HEK293T (cell line): ENCODE data around the gene MOB1A.

ENCODE experiments used
- CTCF ChIA-PET: fragments of 350-600 bp; formaldehyde crosslinking; extraction: SDS; loops from one replicate; lab custom pipeline; 2021; ENCODE audit warnings: antibody characterized with exemption, inconsistent platforms; lab: Yijun Ruan, JAX
- POLR2A ChIA-PET: fragments of 350-600 bp; formaldehyde crosslinking; extraction: SDS; loops from one replicate; lab custom pipeline; 2020; ENCODE audit warnings: antibody characterized with exemption, inconsistent platforms; lab: Yijun Ruan, JAX
- DNase-seq: peaks from one replicate; pipeline ENCODE4 v3.0.0; 2012; ENCODE audit warnings: mixed read lengths; ENCODE audit errors: extremely low spot score
- ARNT ChIP-seq: fragments of 450-650 bp; IDR thresholded peaks from 2 replicates; pipeline ENCODE4 v1.6.1; 2017; ENCODE audit warnings: mild to moderate bottlenecking
- BHLHE40 ChIP-seq: fragments of 450-650 bp; IDR thresholded peaks from 2 replicates; pipeline ENCODE4 v1.6.1; 2016; ENCODE audit warnings: mild to moderate bottlenecking, moderate library complexity, borderline replicate concordance
- CTBP1 ChIP-seq: fragments of 450-650 bp; IDR thresholded peaks from 2 replicates; pipeline ENCODE4 v1.6.1; 2016; ENCODE audit warnings: borderline replicate concordance
- ELF4 ChIP-seq: fragments of 450-650 bp; IDR thresholded peaks from 2 replicates; pipeline ENCODE4 v1.6.1; 2017; ENCODE audit warnings: antibody characterized with exemption
- FOXA1 ChIP-seq: fragments of 450-650 bp; IDR thresholded peaks from 2 replicates; pipeline ENCODE4 v1.6.1; 2016; ENCODE audit warnings: mild to moderate bottlenecking
- FOXK2 ChIP-seq: fragments of 450-650 bp; IDR thresholded peaks from 2 replicates; pipeline ENCODE4 v1.6.1; 2016; ENCODE audit warnings: mild to moderate bottlenecking
- FOXM1 ChIP-seq: fragments of 450-650 bp; IDR thresholded peaks from 2 replicates; pipeline ENCODE4 v1.6.1; 2017; ENCODE audit warnings: mild to moderate bottlenecking, borderline replicate concordance
- HDGF ChIP-seq: fragments of 450-650 bp; IDR thresholded peaks from 2 replicates; pipeline ENCODE4 v1.6.1; 2017; ENCODE audit warnings: antibody characterized with exemption, borderline replicate concordance
- L3MBTL2 ChIP-seq: fragments of 450-650 bp; conservative IDR thresholded peaks from 2 replicates; pipeline ENCODE4 v1.6.1; 2016; ENCODE audit warnings: mild to moderate bottlenecking
- LEF1 ChIP-seq: fragments of 450-650 bp; IDR thresholded peaks from 2 replicates; pipeline ENCODE4 v1.6.1; 2017; ENCODE audit warnings: mild to moderate bottlenecking, borderline replicate concordance
- NFRKB ChIP-seq: fragments of 450-650 bp; IDR thresholded peaks from 2 replicates; pipeline ENCODE4 v1.6.1; 2016; ENCODE audit warnings: mild to moderate bottlenecking, moderate library complexity
- SP1 ChIP-seq: fragments of 450-650 bp; IDR thresholded peaks from 2 replicates; pipeline ENCODE4 v1.6.1; 2017
- SUZ12 ChIP-seq: fragments of 450-650 bp; IDR thresholded peaks from 2 replicates; pipeline ENCODE4 v1.6.1; 2016; ENCODE audit warnings: mild to moderate bottlenecking
- TARDBP ChIP-seq: fragments of 450-650 bp; IDR thresholded peaks from 2 replicates; pipeline ENCODE4 v1.6.1; 2016
- ZNF384 ChIP-seq: fragments of 450-650 bp; IDR thresholded peaks from 2 replicates; pipeline ENCODE4 v1.6.1; 2016
- TF ChIP-seq, protein P1 (sequence below): fragments of 450-650 bp; IDR thresholded peaks from 2 replicates; pipeline ENCODE4 v1.6.1; 2016

Gene MOB1A

DNA sequence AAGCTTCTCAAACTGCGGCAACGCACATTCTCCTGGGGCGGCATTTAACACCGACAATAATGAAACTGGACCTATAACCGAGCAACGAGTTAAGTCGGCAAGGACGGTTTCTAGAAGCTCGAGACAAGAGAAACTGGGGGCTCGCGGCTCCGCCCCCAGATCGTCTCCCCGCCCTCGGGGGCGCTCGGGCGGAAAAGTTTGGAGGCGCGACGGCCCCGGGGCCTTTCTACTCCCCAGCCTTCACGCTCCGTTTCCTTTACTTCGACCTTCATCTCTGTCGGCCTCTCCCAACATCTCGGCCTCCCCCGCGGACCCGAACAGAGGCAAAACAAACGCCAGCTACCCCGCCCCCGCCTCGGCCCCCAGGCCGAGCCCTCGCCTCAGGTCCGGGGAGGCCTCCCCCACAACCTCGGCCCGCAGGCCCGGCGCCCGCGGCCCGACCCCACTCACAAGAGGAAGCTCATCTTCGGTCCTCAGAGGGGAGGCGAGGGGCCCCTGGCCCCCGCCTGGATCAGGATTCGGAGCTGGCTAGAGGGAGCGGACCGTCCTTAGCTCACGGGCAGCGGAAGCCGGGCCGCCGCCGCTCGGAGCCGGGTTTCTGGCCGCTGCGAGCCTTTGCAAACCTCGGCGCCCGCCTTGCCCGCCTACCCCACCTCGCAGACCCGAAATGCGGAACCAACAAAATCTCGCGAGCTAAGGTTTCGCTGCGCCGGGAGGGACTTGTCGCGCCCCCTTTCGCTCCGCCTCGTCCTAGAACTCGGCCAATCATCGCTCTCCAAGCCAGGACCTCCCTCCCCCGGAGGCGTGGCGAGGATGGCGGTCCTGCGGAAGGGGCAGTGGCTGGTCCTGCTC lies at the start of gene MOB1A:
Gene MOB1A (minus strand): TSS at position 669 of the 852 bp plus-strand sequence. CDS start 205 bp downstream, at position 464.
- peak; percentile 51 for TF ChIP-seq L3MBTL2
- TF ChIP-seq FOXA1: no peak
- ChIA-PET POLR2A (interaction anchor here (0.6 to 3.0 kb wide), 18 partner anchors 9 to 490 kb away, joined by 3 to 36 read pairs (median 5); partner anchors contain the start of genes BOLA3, MTHFD2 and STAMBP), CTCF (interaction anchor here (0.7 to 2.7 kb wide), 5 partner anchors 13 to 354 kb away, joined by 3 to 8 read pairs (median 4); partner anchors contain the start of gene MTHFD2)
- DNase-seq: peak; percentile 97

DNA sequence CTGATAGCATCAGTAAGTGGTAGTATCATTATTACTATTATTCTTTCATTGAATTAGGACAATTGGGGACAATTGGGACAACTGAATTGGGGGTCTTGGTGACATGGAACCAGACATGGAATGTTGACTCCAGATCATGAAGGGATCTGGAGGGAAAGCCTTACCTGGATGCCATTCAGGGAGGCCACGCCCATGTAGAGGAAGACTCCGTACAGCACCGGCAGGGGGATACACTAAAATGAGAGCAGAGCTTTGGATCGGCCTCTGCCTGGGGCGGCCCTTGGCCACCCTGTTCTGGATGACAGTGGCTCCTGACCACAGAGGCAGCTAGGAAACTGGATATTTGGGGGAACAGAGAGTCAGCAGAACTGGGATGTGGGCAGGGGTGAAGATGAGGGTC lies 49.0 kb upstream of the MOB1A start:
- POLR2A ChIA-PET: no interaction called here
- CTCF ChIA-PET: interaction anchor here (1.0 kb wide), 1 partner anchor 22 kb away, joined by 3 read pairs; no protein-coding TSS in a partner anchor

DNA sequence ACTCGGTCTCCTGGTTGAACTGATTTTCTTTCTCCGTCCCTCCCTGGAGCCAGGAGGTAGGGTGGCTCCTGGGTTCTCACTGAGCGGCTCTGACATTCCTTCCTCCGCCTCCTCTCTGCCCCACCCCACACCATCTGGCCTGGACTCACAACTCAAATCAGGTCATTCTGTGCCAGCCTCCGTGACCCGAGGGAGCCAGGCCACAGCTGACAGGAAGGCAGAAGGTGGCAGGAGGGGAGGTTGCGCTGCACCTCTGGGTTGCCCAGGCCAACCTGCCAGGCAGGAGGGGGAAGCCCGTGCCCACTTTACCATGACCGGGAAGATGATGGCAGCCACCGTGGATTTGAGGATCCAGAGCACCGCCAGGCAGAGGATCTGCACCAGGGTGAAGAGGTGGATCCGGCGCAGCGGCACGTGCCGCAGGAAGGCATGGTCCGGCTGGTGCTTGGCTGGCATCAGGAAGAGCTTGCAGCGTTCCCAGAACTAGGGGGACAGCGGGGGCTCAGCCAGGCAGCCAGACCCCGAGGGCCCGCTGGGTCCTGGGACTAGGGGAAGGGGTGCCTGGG lies 48.1 kb upstream of the MOB1A start:
- CTCF ChIA-PET: interaction anchor here (0.6 to 1.0 kb wide), 3 partner anchors 23 to 400 kb away, joined by 3 read pairs; no protein-coding TSS in a partner anchor

More for the DNA sequence above, 49.0 kb upstream of the MOB1A start:
- DNase-seq: no peak
- TF ChIP-seq ZNF384 (no peak), FOXK2 (no peak), SP1 (no peak), TARDBP (no peak), BHLHE40 (no peak), SUZ12 (no peak), L3MBTL2 (no peak), HDGF (no peak), NFRKB (no peak), CTBP1 (no peak), ARNT (no peak), ELF4 (no peak), LEF1 (no peak)
- TF ChIP-seq, protein P1, sequence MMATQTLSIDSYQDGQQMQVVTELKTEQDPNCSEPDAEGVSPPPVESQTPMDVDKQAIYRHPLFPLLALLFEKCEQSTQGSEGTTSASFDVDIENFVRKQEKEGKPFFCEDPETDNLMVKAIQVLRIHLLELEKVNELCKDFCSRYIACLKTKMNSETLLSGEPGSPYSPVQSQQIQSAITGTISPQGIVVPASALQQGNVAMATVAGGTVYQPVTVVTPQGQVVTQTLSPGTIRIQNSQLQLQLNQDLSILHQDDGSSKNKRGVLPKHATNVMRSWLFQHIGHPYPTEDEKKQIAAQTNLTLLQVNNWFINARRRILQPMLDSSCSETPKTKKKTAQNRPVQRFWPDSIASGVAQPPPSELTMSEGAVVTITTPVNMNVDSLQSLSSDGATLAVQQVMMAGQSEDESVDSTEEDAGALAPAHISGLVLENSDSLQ: no peak

DNA sequence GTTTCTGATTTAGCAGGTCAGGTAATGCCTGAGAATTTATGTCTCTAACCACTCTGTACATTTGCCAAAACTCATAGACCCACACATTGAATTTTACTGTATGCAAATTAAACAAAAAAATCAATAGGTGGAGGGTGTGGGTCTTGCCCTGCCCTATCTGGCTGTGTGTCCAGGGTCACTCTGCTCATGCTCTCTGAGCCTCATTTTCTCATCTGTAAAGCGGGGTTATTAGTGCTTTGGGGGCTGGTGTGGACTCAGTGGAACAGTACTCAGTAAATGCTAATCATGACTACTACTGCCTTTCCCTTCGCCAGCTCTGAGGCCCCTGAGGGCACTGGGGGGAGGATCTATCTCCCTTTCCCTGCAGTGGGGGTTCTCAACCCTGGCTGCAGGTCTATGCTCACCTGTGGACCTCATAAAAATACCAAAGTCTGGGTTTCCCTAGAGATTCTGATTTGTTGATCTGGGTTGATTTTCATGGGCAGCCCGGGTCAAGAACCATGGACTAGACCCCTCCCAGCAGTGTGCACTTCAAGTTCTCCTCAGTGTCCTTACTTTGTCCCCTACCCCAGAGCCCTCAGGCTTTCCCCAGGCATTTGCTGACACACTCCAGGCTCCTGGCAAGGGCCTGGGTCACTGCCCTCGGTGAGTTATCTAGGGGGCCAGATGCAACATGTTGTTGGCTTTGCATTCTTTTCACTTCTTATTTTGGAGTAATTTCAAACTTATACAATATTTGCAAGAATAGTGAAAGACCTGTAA lies 47.2 kb upstream of the MOB1A start:
- POLR2A ChIA-PET: no interaction called here
- TF ChIP-seq SUZ12: no peak
- TF ChIP-seq ZNF384: no peak
- TF ChIP-seq L3MBTL2: no peak
- no peak for TF ChIP-seq LEF1
- TF ChIP-seq, protein P1: no peak
- no peak for TF ChIP-seq FOXA1
- no peak for TF ChIP-seq FOXK2
- TF ChIP-seq TARDBP: no peak
- TF ChIP-seq SP1: no peak
- no peak for TF ChIP-seq CTBP1
- no peak for DNase-seq
- CTCF ChIA-PET: no interaction called here

More for the DNA sequence above, 48.1 kb upstream of the MOB1A start:
- TF ChIP-seq FOXM1 (no peak), TARDBP (no peak), L3MBTL2 (no peak)
- POLR2A ChIA-PET: no interaction called here
- no peak for DNase-seq

- CTCF ChIA-PET: no interaction called here
- POLR2A ChIA-PET: no interaction called here
- DNase-seq: no peak
- no peak for TF ChIP-seq TARDBP
- no peak for TF ChIP-seq ZNF384
- TF ChIP-seq FOXA1: no peak
- no peak for TF ChIP-seq CTBP1
- TF ChIP-seq L3MBTL2: no peak
- no peak for TF ChIP-seq LEF1
- TF ChIP-seq ARNT: no peak
- TF ChIP-seq FOXK2: no peak
- no peak for TF ChIP-seq NFRKB
- no peak for TF ChIP-seq HDGF
- TF ChIP-seq ELF4: no peak
- TF ChIP-seq FOXM1: no peak
- TF ChIP-seq, protein P1: no peak
- TF ChIP-seq SUZ12: no peak
- TF ChIP-seq SP1: no peak
- no peak for TF ChIP-seq BHLHE40
These were observed 45.5 kb upstream of the MOB1A start for GRCh38 chr2:74223941-74224770.
